Activated naive CD8-positive, alpha-beta T cell treated with anti-CD3 and anti-CD28 coated beads, Interleukin-2, amount 50 U/mL, for 16 hours (primary cell): ENCODE results near the gene NEK9.
"Not testable (repeated sequence)": the region's sequence is repeated elsewhere in the genome, so short reads cannot be mapped to it uniquely, and the experiment has no call there.

Experiments
- DNase-seq: peaks from one replicate; pipeline ENCODE4 v3.0.0-alpha.2; 2020; ENCODE audit warnings: low read depth, low spot score

The NEK9 gene

DNA sequence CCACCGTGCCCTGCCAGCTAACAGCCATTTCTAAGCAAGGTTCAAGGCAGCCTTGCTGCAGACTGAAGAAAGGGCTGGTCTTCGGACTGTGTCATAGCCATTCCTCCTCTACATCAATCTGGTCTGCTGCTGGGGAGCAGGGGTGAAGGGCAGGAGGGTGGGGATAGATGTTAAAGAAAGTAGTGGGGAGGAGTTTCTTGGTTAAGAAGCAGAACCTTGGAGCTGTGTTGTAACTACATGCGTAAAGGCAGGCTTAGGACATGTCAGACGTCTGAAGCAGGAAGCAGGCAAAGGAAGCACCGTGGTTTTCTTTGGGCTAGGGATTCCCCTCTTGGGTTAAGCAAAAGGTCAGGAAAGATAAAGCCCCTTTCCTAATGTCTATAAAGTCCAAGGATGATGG, 18.1 kb upstream of the NEK9 start:
- no peak for DNase-seq

DNA sequence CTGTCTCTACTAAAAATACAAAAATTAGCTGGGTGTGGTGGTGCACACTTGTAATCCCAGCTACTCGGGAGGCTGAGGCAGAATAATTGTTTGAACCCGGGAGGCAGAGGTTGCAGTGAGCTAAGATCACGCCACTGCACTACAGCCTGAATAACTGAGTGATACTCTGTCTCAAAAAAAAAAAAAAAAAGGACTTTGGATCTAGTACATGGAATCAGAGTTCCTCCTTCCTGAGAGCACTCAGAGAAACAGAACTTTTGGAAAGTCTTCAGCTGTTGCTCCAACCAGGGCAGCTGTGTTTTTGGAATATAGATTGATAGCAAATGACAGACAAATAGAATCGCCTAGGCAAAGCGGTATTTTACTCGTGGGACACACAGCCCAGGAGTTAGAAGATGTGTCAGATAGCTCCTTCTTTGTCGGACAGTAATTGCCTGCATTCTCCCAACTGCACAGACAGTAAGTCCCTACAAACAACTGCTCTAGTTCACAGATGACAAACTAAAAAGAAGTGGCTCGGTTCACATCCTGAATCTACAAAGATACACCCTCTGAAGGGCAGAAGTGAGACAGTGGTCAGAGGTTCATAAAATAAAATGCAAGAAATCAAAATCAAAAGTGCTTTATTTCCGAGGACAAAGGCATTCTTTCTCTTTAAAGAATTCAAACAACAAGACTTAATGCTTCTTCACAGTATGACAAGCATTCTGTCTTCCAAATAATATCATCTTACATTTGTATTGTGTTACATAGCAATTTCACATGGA, 17.1 kb upstream of the NEK9 start:
- no peak for DNase-seq

DNA sequence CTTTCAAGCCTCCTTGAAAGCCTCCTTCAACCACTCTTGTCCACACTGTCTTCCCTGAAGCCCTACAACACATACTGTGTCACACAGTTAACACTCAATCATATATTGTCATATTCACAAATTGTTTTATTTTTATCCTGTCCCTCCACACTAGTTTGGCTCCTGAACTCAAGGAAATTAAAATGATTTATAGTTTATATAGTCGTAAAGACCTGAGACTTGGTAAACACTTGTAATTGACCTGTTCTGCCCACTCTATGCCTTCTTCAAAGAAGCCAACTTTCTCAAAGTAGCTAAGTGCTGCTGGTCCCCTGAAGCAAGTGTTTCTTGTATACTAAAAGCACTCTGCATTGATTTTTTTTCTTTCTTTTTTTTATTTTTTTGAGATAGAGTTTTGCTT, 15.6 kb upstream of the NEK9 start:
- no peak for DNase-seq

- no peak for DNase-seq
Measured at GRCh38 chr14:75141967-75142366, 15.1 kb upstream of the NEK9 start.

- DNase-seq: no peak
Measured at GRCh38 chr14:75141062-75141461, 14.2 kb upstream of the NEK9 start.

DNA sequence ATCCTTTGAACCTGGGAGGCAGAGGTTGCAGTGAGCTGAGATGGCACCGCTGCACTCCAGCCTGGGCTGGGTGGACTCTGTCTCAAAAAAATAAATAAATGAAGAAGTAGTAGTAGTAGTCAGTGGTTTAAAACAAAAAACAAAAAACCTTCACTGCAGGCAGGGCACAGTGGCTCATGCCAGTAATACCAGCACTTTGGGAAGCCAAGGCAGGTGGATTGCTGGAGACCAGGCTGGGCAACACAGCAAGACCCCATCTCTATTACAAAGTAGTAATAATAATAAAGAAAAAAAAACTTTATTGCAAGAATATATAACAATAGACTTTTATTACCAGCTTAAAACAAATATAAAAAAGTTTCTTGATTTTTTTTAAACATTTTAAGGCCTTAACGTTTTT, 13.8 kb upstream of the NEK9 start:
- no peak for DNase-seq

DNA sequence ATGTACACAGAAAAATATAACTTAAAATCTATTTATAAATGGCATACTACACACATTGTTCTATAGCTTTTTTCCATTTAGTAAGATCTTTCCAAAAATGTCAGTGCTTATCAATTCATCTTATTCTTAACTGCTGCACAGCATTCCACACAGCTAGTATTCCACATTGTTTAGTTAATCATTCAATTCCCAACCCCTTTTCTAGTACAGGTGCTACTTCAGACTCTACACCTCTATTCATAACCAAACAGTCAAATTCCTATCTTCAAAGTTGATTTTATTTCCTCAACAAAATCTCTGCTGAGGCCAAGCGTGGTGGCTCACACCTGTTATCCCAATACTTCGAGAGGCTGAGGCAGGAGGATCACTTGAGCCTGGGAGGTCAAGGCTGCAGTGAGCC, 12.3 kb upstream of the NEK9 start:
- DNase-seq: no peak

- no peak for DNase-seq
Measured at GRCh38 chr14:75138492-75138891, 11.6 kb upstream of the NEK9 start.

GRCh38 chr14:75134644-75135043, 7.8 kb upstream of the NEK9 start:
- DNase-seq: no peak

GRCh38 chr14:75133597-75133996, 6.7 kb upstream of the NEK9 start:
- no peak for DNase-seq

GRCh38 chr14:75132382-75133086, 5.7 kb upstream of the NEK9 start:
- peak; percentile 27 for DNase-seq

DNA sequence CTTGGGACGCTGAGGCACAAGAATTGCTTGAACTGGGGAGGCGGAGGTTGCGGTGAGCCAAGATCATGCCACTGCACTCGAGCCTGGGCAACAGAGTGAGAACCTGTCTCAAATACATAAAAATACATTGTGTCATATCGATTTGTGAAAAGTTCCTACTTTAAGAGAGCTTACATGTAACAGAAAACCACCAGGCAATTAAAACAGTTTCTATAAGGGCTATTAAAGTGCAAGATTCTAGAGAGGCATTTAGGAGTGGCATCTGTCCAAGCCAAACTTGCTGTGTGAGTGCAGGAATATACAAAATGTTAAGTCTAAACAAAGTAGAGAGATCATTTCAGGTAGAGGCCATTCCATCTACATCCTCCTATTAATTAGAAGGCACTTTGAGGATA, 1.7 kb upstream of the NEK9 start:
- DNase-seq: no peak

DNA sequence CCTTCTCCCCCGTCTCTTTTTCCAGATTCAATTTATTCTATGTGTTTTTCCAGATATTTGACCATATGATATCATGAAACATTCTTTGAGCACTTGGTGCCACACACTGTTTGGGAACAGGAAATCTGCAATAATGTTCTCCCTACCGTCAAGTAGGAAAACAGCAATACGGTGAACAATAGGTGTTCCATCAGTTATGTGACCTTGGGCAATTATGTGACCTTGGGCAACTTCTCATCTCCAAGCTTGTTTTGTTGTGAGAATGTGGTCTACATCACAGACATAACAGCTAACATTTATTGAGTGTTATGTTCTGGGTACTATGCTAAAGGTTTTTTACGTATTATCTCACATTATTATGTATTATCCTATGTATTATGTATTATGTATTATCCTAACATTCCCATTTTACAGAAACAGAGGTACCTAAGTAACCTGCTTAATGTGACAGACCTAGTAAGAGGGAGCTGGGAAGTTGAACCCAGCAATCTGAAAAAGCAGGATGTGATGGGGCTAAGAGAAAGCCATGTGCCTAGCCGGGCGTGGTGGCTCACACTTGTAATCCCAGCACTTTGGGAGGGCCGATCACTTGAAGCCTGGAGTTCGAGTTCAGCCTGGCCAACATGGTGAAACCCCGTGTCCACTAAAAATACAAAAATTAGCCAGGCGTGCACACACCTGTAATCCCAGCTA, 1.2 kb upstream of the NEK9 start:
- DNase-seq: no peak

DNA sequence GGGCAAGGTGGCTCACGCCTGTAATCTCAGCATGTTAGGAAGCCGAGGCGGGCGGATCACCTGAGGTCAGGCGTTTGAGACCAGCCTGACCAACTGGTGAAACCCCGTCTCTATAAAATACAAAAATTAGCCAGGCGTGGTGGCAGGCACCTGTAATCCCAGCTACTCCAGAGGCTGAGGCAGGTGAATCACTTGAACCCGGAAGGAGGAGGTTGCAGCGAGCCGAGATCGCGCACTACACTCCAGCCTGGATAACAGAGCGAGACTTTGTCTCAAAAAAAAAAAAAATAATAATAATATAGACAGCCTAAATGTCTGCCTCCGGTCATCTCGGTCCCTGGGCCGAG, 599 bp upstream of the NEK9 start:
- not testable (repeated sequence) for DNase-seq

- no peak for DNase-seq
Measured at GRCh38 chr14:75126121-75126544, 715 bp downstream of the NEK9 start.

DNA sequence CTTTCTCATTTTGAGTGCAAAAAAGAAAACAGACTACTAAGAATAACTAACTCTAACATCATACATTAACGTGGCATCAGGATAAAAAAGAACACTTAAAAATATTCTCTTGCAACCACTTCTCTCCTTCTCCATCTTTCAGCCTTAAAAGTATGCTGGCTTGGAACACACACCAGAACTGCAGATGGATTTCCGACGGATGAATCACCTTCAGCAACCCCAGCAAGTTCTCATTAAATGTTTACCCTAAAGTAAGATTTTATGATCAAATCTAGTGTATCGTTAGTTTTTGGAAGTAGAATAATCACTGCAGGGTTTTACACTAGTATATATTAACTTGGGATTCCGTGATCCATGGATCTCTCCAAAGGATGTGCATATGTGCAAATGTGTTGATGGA, 1.2 kb downstream of the NEK9 start:
- no peak for DNase-seq

DNA sequence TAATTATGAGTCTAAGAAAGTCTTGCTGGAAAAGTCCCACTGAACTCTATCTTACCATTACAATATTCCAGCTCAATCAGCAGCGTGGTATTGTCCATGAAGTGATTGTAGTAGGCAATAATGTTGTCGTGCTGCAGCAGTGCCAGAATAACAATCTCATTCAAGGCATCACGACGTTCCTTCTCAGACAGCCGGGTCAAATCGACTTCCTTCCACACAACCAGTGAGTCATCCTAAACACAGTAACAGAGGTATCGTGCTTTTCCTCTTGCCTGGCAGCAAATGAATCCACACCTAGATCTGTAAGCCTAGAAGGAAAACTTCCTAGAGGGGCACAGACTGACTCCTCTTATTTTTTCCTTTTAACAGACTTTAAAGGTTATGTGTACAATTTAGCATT, 2.9 kb downstream of the NEK9 start:
- no peak for DNase-seq

GRCh38 chr14:75121552-75121951, 5.3 kb downstream of the NEK9 start:
- no peak for DNase-seq

DNA sequence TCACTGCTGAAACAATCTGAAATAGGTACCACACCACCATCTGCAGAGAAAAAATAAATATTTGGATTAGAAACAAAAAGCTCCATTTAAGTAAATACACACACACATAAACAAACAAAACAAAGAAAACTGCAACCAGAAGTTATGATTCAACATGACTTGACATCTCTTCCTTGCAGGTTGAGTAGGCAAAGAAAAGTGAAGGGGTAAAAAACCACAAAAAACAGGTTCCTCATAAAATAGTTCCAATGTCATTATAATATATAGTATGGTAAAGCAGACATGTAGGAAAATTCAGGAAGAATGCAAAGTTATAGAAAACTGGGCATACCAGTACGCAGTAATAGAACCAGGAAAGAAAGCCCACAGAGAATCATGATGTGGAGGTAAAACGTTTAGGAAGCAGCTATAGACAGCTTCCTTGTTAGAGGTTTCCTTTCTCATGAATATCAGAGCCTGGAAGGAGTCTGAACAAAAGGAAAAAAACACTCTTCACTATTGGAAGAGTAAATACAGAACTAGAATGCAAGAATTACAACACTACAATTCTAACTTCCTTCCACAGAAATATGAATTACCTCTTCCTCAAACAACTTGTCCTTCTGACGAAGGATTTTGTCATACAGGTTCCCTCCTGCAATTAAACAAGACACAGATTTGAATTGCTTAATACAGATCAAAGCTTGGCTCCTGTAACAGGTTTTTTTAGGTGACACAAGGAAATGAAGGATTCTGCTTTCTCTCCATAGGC, 6.1 kb downstream of the NEK9 start:
- DNase-seq: no peak

DNA sequence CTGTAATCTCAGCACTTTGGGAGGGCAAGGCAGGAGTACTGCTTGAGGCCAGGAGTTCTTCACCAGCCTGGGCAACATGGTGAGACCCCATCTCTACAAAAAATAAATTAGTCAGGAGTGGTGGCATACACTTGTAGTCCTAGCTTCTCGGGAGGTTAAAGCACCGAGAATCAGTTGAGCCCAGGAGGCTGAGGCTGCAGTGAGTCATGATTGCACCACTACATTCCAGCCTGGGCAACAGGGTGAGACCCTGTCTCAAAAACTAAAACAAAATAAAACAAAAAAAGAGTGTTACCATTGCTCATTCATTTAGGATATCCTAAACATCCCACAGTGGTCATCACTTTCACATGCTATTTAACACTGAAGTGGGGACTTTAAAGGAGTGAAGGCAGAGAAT, 7.8 kb downstream of the NEK9 start:
- no peak for DNase-seq

- no peak for DNase-seq
Measured at GRCh38 chr14:75113932-75114539, 12.8 kb downstream of the NEK9 start.

DNA sequence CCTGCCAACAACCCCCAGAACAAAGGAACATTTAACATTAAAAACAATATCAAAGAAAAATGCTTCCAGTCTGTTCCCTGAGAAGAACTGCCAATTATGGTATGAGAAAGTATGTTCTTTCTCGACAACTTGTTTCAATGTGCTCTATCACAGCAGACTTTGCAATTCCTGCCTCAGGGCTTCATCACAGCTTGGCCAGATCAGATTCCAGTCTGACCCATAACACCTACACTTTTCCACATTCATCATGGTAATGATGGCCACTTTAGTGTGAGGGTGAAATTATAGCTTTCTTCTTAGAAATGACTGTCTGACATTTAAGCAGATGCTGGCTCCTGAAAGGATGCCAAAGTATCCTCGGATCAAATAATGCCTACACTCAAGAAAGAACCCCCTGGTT, 17.0 kb downstream of the NEK9 start:
- DNase-seq: no peak
